Stimulated activated CD8-positive, alpha-beta memory T cell treated with anti-CD3 and anti-CD28 coated beads, Interleukin-15, amount 100 ng/mL, for 24 hours (primary cell): ENCODE results near the gene SIK2.
"Not testable (repeated sequence)": the region's sequence is repeated elsewhere in the genome, so short reads cannot be mapped to it uniquely, and the experiment has no call there.

Source experiments
- DNase-seq: peaks from one replicate; pipeline ENCODE4 v3.0.0-alpha.2; 2020; ENCODE audit warnings: low read depth

SIK2 gene

GRCh38 chr11:111761036-111761435 is 158.8 kb downstream of the SIK2 start:
- DNase-seq = no peak

DNA sequence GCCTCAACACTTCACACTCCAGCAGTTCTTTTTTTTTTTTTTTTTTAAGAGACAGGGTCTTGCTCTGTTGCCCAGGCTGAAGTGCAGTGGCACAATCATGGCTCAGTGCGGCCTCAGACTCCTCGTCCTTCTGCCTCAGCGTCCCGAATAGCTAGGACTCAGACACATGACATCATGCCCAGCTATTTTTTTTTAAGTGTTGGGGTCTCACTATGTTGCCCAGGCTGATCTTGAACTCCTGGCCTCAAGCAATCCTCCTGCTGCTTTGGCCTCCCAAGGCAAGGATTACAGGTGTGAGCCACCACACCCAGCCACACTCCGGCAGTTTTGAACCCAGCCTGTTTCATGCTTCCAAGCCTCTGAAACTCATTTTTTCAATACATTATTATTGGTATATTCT is 160.3 kb downstream of the SIK2 start:
- no peak for DNase-seq

DNA sequence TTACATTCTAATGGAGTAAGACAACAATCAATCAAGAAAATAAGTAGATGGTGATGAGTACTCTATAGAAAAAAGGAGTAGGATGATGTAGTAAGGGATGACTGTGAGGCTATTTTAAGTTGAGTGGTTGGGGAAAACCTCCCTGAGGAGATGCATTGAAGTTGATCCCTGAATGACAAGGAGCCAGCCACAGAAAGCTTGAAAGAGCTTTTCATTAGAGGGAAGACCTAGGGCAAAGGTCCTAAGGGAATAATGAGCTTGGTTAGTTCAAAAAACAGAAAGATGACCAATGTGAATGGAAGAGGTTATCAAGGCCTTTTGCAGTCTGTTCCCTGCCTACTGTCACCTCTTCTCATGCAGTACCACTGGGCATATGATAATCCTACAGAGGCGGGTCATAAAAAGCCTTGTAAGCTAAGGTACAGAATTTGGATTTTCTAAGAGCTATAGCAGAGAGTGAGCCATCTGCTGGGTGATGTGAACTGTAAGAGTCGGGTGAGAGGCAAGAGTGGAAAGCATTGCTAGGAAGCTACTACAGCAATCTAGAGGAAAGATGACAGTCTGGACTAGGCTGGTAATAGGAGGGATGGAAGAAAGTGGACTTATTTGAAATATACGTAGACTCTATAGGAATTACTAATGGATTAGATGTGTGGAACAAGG is 160.9 kb downstream of the SIK2 start:
- DNase-seq = no peak

DNA sequence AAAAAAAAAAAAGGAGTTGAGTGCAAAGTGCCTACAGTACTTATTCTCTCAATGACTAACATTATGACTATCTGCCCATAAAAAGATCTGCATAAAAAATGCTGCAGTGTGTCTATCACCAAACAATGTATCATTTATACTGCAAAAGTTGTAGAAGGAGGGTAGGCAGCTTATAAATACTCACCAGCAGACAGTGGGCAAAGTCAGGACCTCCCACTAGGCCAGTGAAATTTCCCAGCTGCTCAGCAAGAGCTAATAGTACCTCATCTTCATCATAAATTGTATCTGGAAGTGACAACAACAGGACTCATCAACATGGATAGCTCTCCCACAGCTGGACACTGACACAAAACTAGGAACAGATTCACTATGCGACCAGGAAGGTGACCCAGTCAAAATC is 162.4 kb downstream of the SIK2 start:
- no peak for DNase-seq

DNA sequence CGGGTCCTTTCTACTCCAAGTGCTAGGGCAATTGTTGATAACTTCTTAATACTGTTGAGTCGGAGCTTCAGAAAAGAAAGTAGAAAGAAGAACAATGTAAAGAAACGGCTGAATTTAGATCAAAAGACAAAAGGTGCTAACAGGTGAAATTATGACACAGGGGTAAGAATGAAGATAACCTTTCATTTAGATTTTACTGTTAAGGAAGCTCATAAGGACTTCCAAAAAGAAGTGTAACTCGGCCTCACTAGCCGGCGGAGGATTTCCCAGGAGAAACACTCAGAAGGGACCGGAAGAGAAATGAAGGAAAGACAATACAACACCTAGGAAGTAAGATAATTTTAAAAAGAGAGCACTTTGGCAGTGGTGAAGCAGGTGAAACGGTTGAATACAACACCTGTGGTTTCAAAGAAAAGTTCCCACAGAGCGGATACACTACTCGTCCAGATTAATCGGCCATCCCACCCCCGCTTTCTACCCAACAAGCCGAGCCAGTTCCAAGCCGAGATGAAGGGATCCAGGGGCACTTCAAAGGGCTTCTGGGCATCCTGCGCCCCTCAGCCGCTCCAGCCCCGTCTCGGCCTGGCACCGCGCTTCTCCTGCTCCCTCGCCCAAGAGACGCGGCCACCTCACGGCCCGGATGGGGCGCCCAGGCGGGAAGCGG is 163.2 kb downstream of the SIK2 start:
- DNase-seq = no peak

GRCh38 chr11:111765984-111766833 is 164.0 kb downstream of the SIK2 start, which contains the start of gene PPP2R1B:
Gene PPP2R1B, minus strand, starts transcription at chr11:111766389. Its CDS starts 28 bp downstream, at chr11:111766361.
- DNase-seq = peak; percentile 48

DNA sequence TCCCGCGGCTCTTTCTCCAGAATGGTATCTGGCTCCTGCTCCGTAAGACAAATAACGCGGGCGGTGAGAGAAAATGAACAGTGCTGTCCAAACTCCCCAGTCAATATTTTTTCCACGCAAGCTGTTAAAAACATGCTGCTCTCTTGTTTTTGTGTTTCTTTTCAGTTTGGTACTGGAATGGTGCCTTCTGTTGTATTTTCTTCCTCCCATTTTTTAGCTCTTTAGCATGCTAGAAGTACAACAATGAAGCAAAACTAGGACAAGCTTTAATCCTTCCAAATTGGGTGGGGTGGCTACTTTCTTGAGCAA is 164.5 kb downstream of the SIK2 start:
- no peak for DNase-seq

DNA sequence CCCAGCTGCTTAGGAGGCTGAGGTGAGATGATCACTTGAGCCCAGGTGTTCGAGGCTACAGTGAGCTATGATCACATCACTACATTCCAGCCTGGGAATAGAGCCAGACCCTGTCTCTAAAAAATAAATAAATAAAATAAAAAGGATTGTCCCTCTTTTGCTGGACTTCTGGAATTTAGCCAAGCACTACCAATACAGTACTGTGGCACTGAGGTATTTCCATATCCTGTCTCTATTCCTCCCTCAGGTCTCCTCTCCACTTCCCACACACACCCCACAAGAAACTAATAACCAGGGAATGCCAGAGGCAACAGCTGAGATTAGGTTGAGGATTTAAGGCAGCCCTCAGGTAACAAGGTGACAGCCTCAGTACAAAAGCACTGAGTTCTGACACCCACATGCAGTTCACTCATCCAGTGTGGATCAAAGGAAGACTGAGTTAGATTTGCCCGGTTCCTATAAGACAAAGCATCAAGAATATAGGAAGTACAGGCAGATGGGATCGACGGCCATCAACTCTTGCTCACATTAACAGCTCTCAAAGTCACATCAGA is 168.4 kb downstream of the SIK2 start:
- DNase-seq = no peak

DNA sequence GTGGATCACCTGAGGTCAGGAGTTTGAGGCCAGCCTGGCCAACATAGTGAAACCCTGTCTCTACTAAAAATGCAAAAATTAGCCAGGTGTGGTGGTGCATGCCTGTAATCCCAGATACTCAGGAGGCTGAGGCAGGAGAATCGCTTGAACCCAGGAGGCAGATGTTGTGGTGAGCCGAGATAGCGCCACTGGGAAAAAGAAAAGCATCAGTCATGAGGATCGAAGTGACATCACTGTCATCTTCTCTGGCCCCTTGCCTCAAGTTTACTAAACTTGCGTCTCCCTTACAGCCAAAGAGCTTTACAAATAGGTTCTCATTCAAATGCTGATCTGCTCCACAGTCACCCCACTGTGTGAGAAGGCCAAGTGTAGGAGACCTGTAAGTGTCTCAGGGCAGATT is 169.0 kb downstream of the SIK2 start:
- DNase-seq = not testable (repeated sequence)

DNA sequence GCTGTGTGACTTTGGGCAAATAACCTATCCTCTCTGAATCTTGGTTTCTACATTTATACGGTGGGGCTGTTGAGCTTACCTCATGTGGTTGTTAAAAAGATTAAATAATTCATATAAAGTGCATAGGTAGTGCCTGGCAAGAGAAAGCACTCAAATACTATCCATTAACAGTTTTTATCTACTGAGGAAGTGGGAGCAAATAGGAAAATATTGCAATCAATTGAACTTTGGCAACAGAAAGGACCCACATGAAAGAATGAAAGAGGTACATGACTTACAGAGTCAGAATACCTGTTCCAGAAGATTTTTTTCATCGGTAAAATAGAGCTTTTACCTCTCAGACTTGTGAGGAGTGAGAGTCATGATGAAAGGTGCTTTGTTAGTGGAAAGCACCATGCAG is 170.3 kb downstream of the SIK2 start:
- DNase-seq = no peak

DNA sequence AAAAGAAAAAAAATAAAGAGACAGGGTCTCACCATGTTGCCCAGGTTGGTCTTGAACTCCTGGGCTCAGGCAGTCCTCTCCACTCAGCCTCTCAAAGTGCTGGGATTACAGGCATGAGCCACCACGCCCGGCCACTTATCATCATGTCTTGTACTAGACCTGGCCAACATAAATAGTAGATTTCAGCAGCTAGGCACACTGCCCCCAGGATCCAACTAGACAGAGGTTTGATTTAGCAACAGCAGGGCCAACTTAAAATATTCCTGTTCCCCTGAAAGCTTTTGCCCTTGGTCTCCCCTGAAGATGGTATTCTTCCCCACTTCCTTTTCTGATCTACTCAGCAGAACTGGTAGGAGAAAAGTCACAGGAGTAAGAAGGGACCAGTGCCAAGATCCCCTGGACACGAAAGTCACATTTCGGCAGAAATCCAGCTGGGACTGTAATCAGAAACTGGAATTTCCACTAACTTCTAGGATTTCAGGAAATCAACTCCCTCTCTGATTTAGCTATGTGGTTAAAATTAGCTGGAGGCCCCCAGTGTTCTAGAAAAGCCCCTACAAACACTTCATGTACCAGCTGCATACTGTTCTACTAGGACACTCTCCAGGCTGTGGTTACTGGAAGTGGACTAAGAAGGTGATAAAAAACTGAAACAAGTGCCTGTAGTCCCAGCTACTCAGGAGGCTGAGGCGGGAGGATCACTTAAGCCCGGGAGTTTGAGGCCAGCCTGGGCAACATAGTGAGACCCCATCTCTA is 172.9 kb downstream of the SIK2 start:
- DNase-seq = no peak

DNA sequence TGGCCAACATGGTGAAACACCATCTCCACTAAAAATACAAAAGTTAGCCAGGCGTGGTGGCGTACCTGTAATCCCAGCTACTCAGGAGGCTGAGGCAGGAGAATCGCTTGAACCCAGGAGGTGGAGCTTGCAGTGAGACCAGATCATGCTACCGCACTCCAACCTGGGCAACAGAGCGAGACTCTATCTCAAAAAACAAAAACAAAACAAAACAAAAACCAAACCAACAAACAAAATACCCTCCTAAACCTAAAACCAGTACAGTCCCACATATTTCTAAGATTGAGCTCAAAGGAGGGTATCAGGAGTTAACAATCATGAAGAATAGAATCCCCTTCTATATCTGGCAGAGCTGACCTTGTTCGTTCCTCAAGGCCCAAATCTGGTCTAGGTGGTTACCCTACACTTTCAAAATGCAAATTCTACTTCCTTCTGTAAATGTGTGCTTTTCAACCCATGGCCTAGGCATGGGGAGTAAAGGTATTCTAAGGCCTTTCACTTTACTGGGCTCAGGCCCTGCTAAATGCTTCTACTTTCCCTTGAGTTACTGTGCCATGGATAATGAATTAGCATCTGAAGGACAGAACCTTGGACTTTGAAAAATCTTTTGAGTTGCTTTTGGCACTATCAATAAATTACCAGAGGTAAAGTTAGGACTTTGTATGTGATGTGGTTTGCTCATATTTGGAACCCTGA is 174.3 kb downstream of the SIK2 start:
- no peak for DNase-seq

DNA sequence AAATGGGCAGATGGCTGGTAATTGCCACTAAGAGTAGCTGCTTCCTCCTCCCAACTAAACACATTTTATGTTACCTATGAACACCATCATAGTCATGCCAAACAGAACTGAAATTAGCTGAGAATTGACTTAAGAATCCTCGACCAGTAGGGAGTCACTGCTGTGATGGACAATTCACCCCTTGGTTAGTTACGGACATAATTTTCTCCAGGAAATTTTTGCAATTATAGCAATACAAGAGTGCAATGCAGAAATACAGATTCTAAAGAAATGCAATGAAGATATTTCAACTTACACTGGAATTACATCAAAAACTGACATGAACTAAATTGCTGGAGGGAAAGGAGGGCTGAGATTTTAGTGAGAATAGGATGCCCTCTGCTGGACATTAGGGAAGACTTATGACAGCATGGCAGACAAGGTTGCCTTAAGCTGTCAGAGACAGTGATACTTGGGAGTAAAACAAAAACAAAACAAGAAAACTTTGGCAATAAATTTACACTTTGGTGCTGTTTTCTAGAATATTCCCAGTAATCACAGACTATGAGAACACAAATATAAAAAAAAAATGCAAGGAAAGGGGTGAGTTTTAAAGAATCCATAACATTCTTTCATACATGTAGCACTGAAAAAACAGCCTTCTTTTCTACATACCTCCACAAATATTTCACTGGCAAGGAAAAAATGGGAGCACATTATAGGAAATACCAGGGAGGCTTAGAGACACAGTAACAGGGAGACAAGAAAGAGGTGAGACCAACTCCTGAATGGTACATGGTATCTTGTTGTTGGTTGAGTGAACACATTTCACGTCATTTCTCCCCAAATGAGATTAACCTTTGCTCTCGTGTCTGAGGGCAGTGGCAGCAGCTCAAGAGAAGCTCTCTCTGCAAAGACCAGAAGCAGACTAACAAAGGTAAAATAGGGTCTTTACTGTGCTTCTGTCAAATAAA is 175.1 kb downstream of the SIK2 start:
- DNase-seq = no peak

- DNase-seq = no peak
These were observed 175.9 kb downstream of the SIK2 start for GRCh38 chr11:111778047-111778558.

DNA sequence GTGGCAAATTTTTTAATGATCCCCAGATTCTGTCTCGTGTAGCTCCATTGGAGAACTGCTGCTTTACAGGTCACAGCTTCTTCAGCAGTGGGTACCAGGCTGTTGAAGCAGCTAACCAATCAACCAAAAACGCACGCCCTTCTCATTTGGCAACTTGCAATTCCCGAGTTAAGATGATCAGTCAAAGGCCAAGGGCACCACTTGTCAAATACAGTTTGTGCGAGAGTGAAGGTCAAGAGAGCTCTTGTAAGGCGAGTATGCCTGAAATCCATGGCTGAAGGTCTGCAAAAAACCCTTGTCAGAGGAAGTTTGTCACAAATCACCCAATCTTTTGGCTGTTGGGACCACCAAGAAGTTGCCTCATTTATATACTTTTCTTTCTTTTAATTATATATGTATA is 176.9 kb downstream of the SIK2 start:
- no peak for DNase-seq
